SK-N-SH (cell line): ENCODE measurements around the gene PTPRF.

Source experiments
- CTCF ChIP-seq: fragments of 200-600 bp; sonication (generic); IDR thresholded peaks from 2 replicates; pipeline ENCODE4 v1.6.1; 2017; ENCODE audit warnings: antibody characterized with exemption, mild to moderate bottlenecking, moderate library complexity
- EP300 ChIP-seq, 2 experiments: IDR thresholded peaks; 2 replicates each; pipeline versions ENCODE4 v1.4.0 to v1.6.1; 2012; ENCODE audit warnings: borderline replicate concordance in 1 of 2, low read depth in 1 of 2, low read length in 1 of 2
- FOSL2 ChIP-seq: IDR thresholded peaks from 2 replicates; pipeline ENCODE4 v1.4.0; 2012; ENCODE audit warnings: low read depth, mild to moderate bottlenecking, moderate library complexity, borderline replicate concordance
- MEF2A ChIP-seq: IDR thresholded peaks from 2 replicates; pipeline ENCODE4 v1.4.0; 2012; ENCODE audit warnings: low read depth, borderline replicate concordance
- MXI1 ChIP-seq: IDR thresholded peaks from 2 replicates; pipeline ENCODE4 v1.6.1; 2012; ENCODE audit warnings: mild to moderate bottlenecking, low read depth, low read length, improper control_type of control experiment
- PBX3 ChIP-seq: IDR thresholded peaks from 2 replicates; pipeline ENCODE4; 2012
- POLR2AphosphoS5 ChIP-seq: IDR thresholded peaks from 2 replicates; pipeline ENCODE4 v1.6.1; 2012; ENCODE audit warnings: low read depth, low read length
- SIN3A ChIP-seq: IDR thresholded peaks from 2 replicates; pipeline ENCODE4 v1.6.1; 2012; ENCODE audit warnings: low read depth, mild to moderate bottlenecking, low read length, moderate library complexity, borderline replicate concordance
- SMC3 ChIP-seq: IDR thresholded peaks from 2 replicates; pipeline ENCODE4 v1.6.1; 2012; ENCODE audit warnings: low read depth, low read length, improper control_type of control experiment
- TAF1 ChIP-seq: IDR thresholded peaks from 2 replicates; pipeline ENCODE4 v1.6.1; 2012; ENCODE audit warnings: low read depth, mild to moderate bottlenecking, low read length, moderate library complexity, borderline replicate concordance
- TF ChIP-seq, protein P1 (sequence below): IDR thresholded peaks from 2 replicates; pipeline ENCODE4 v1.6.1; 2012; ENCODE audit warnings: mild to moderate bottlenecking, low read depth, low read length, moderate library complexity

- TF ChIP-seq POLR2AphosphoS5 (no peak), SIN3A (no peak), CTCF (no peak), EP300 (IDR thresholded peaks at IDR 0.05; ENCODE audit: borderline replicate concordance in 1 of 2, low read depth in 1 of 2, low read length in 1 of 2) (no peak), PBX3 (no peak), MXI1 (no peak), FOSL2 (no peak), MEF2A (no peak), SMC3 (no peak), TAF1 (no peak)
- TF ChIP-seq, protein P1, sequence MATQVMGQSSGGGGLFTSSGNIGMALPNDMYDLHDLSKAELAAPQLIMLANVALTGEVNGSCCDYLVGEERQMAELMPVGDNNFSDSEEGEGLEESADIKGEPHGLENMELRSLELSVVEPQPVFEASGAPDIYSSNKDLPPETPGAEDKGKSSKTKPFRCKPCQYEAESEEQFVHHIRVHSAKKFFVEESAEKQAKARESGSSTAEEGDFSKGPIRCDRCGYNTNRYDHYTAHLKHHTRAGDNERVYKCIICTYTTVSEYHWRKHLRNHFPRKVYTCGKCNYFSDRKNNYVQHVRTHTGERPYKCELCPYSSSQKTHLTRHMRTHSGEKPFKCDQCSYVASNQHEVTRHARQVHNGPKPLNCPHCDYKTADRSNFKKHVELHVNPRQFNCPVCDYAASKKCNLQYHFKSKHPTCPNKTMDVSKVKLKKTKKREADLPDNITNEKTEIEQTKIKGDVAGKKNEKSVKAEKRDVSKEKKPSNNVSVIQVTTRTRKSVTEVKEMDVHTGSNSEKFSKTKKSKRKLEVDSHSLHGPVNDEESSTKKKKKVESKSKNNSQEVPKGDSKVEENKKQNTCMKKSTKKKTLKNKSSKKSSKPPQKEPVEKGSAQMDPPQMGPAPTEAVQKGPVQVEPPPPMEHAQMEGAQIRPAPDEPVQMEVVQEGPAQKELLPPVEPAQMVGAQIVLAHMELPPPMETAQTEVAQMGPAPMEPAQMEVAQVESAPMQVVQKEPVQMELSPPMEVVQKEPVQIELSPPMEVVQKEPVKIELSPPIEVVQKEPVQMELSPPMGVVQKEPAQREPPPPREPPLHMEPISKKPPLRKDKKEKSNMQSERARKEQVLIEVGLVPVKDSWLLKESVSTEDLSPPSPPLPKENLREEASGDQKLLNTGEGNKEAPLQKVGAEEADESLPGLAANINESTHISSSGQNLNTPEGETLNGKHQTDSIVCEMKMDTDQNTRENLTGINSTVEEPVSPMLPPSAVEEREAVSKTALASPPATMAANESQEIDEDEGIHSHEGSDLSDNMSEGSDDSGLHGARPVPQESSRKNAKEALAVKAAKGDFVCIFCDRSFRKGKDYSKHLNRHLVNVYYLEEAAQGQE, result no peak
These were observed 18.6 kb upstream of the PTPRF start for GRCh38 chr1:43512133-43512532.
